ENCODE results near the gene GMPPB.

GRCh38 chr3:49772703-49773102, 49.0 kb upstream of the GMPPB start:
- TF ChIP-seq CTCF (IDR thresholded peaks at IDR 0.05) (no peak), POLR2A (IDR thresholded peaks at IDR 0.05) (no peak), POLR2AphosphoS5 (IDR thresholded peaks at IDR 0.05) (no peak), EP300 (IDR thresholded peaks at IDR 0.05) (no peak)

Measured in stomach (tissue), 4 donors.